GM21381 (cell line): ENCODE results near the gene NCAM1.
"Not testable (repeated sequence)": the region's sequence is repeated elsewhere in the genome, so short reads cannot be mapped to it uniquely, and the experiment has no call there.

Source experiments
- ATAC-seq: cut with Tn5 transposase; IDR thresholded peaks from one replicate; pipeline ENCODE4 v1.9.1; 2021; ENCODE audit warnings: mild to moderate bottlenecking, moderate library complexity; ENCODE audit not compliant: unreplicated experiment

NCAM1 gene

GRCh38 chr11:113295993-113296392 lies 334.8 kb downstream of the NCAM1 start:
- no peak for ATAC-seq

- no peak for ATAC-seq
Observed at GRCh38 chr11:113296447-113297205, 335.4 kb downstream of the NCAM1 start.

- ATAC-seq, result not testable (repeated sequence)
Observed at GRCh38 chr11:113298496-113298895, 337.3 kb downstream of the NCAM1 start.

GRCh38 chr11:113304916-113305315 lies 343.7 kb downstream of the NCAM1 start:
- no peak for ATAC-seq

- no peak for ATAC-seq
Observed at GRCh38 chr11:113305440-113306336, 344.5 kb downstream of the NCAM1 start.

- ATAC-seq, result no peak
Observed at GRCh38 chr11:113308601-113309000, 347.4 kb downstream of the NCAM1 start.

GRCh38 chr11:113311536-113311935 lies 350.3 kb downstream of the NCAM1 start:
- ATAC-seq, result no peak

GRCh38 chr11:113313601-113314000 lies 352.4 kb downstream of the NCAM1 start:
- no peak for ATAC-seq

GRCh38 chr11:113314065-113314388 lies 352.8 kb downstream of the NCAM1 start:
- no peak for ATAC-seq

- peak; percentile 99 for ATAC-seq
Observed at GRCh38 chr11:113314389-113315301, 353.4 kb downstream of the NCAM1 start, which contains the start of gene TTC12. Gene TTC12 (plus strand): TSS chr11:113314583. CDS start chr11:113316258, 1,675 bp downstream.

- no peak for ATAC-seq
Observed at GRCh38 chr11:113315811-113316210, 354.6 kb downstream of the NCAM1 start.

- no peak for ATAC-seq
Observed at GRCh38 chr11:113316256-113316655, 355.0 kb downstream of the NCAM1 start.

GRCh38 chr11:113317339-113317738 lies 356.1 kb downstream of the NCAM1 start:
- ATAC-seq, result no peak

- ATAC-seq, result no peak
Observed at GRCh38 chr11:113319085-113319484, 357.9 kb downstream of the NCAM1 start.

- ATAC-seq, result no peak
Observed at GRCh38 chr11:113322158-113322557, 360.9 kb downstream of the NCAM1 start.

- no peak for ATAC-seq
Observed at GRCh38 chr11:113324250-113324649, 363.0 kb downstream of the NCAM1 start.
